ENCODE measurements around the gene MYADM.

DNA sequence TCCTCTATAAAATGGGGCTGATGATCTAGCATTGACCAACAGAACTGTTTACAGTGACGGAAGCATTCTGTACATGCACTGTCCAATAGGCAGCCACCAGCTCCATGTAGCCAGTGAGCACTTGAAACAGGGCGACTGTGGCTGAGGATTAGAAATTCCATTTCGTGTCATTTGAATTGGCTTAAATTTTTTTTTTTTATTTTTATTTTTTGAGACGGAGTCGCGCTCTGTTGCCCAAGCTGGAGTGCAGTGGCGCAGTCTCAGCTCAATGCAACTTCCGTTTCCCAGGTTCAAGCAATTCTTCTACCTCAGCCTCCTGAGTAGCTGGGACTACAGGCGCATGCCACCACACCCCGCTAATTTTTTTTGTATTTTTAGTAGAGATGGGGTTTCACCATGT lies 17.4 kb downstream of the MYADM start:
- TF ChIP-seq, protein P1, sequence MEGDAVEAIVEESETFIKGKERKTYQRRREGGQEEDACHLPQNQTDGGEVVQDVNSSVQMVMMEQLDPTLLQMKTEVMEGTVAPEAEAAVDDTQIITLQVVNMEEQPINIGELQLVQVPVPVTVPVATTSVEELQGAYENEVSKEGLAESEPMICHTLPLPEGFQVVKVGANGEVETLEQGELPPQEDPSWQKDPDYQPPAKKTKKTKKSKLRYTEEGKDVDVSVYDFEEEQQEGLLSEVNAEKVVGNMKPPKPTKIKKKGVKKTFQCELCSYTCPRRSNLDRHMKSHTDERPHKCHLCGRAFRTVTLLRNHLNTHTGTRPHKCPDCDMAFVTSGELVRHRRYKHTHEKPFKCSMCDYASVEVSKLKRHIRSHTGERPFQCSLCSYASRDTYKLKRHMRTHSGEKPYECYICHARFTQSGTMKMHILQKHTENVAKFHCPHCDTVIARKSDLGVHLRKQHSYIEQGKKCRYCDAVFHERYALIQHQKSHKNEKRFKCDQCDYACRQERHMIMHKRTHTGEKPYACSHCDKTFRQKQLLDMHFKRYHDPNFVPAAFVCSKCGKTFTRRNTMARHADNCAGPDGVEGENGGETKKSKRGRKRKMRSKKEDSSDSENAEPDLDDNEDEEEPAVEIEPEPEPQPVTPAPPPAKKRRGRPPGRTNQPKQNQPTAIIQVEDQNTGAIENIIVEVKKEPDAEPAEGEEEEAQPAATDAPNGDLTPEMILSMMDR (conservative IDR thresholded peaks at IDR 0.05 in 1 of 2, IDR thresholded peaks at IDR 0.05 in 1 of 2; ENCODE audit: extremely low read depth in 1 of 2, insufficient read depth in 1 of 2, low read depth in 1 of 2, low read length in 2 of 2), result no peak
- no peak for TF ChIP-seq EZH2 (IDR thresholded peaks at IDR 0.05; ENCODE audit: borderline replicate concordance, low read length)

Data from mammary epithelial cell (primary cell).